Nephron progenitor cell (in vitro differentiated cells): ENCODE measurements around the gene OR1M1.
"Not testable (repeated sequence)": the region's sequence is repeated elsewhere in the genome, so short reads cannot be mapped to it uniquely, and the experiment has no call there.

Experiments used
- DNase-seq: peaks from one replicate; pipeline ENCODE4 v3.0.0; 2021
- H3K27ac Mint-ChIP-seq: 2 replicates; pipeline ENCODE4 v1.8.0; 2021; ENCODE audit warnings: mild to moderate bottlenecking, moderate library complexity, mixed read lengths
- H3K27me3 Mint-ChIP-seq: 2 replicates; pipeline ENCODE4 v1.8.0; 2021; ENCODE audit warnings: mild to moderate bottlenecking, low read depth, mixed read lengths; ENCODE audit not compliant: poor library complexity
- H3K36me3 Mint-ChIP-seq: 2 replicates; pipeline ENCODE4 v1.8.0; 2021; ENCODE audit warnings: low read depth, mixed read lengths
- H3K4me1 Mint-ChIP-seq: 2 replicates; pipeline ENCODE4 v1.8.0; 2021; ENCODE audit warnings: mixed read lengths
- H3K4me3 Mint-ChIP-seq: 2 replicates; pipeline ENCODE4 v1.8.0; 2021; ENCODE audit warnings: mild to moderate bottlenecking, moderate library complexity, mixed read lengths
- H3K9me3 Mint-ChIP-seq: 2 replicates; pipeline ENCODE4 v1.8.0; 2021; ENCODE audit warnings: mild to moderate bottlenecking, moderate library complexity, mixed read lengths
- TF ChIP-seq, protein P1 (sequence below): fragments of 200-600 bp; sonication (generic); IDR thresholded peaks from 2 replicates; pipeline ENCODE4 v1.5.0; 2021; ENCODE audit warnings: antibody characterized with exemption

The OR1M1 gene

GRCh38 chr19:9044449-9044848, 42.4 kb upstream of the OR1M1 start:
- H3K36me3 Mint-ChIP-seq = no peaks in the 10 kb centered on the region
- H3K4me3 Mint-ChIP-seq = no peak overlapping the region
- peak overlapping the region; percentile 66 for H3K27ac Mint-ChIP-seq
- peaks cover 14% of the 10 kb centered on the region for H3K4me1 Mint-ChIP-seq
- no peaks in the 10 kb centered on the region for H3K9me3 Mint-ChIP-seq
- peaks cover 27% of the 10 kb centered on the region for H3K27me3 Mint-ChIP-seq
- DNase-seq = no peak
- TF ChIP-seq, protein P1, sequence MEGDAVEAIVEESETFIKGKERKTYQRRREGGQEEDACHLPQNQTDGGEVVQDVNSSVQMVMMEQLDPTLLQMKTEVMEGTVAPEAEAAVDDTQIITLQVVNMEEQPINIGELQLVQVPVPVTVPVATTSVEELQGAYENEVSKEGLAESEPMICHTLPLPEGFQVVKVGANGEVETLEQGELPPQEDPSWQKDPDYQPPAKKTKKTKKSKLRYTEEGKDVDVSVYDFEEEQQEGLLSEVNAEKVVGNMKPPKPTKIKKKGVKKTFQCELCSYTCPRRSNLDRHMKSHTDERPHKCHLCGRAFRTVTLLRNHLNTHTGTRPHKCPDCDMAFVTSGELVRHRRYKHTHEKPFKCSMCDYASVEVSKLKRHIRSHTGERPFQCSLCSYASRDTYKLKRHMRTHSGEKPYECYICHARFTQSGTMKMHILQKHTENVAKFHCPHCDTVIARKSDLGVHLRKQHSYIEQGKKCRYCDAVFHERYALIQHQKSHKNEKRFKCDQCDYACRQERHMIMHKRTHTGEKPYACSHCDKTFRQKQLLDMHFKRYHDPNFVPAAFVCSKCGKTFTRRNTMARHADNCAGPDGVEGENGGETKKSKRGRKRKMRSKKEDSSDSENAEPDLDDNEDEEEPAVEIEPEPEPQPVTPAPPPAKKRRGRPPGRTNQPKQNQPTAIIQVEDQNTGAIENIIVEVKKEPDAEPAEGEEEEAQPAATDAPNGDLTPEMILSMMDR = no peak

DNA sequence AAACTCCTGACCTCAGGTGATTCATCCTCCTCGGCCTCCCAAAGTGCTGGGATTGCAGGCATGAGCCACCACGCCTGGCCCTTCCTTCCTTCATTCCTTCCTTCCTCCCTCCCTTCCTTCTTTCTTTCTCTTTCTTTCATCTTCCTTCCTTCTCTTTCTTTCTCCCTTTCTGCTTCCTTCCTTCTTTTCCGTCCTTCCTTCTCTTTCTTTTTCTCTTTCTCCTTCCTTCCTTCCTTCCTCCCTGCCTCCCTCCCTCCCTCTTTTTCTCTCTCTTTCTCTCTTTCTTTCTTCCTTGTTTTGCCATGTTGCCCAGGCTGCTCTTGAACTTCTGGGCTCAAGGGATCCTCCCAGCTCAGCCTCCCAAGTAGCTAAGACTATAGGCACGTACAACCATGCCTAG, 40.2 kb upstream of the OR1M1 start:
- Mint-ChIP-seq H3K36me3 (no peaks in the 10 kb centered on the region), H3K27me3 (peaks cover 20% of the 10 kb centered on the region), H3K4me3 (no peak overlapping the region), H3K9me3 (no peaks in the 10 kb centered on the region), H3K27ac (no peak overlapping the region), H3K4me1 (peaks cover 4% of the 10 kb centered on the region)
- TF ChIP-seq, protein P1 = no peak
- DNase-seq = no peak

GRCh38 chr19:9052894-9053293, 34.0 kb upstream of the OR1M1 start:
- Mint-ChIP-seq H3K27ac (no peak overlapping the region), H3K4me1 (peaks cover 30% of the 10 kb centered on the region), H3K36me3 (no peaks in the 10 kb centered on the region), H3K4me3 (no peak overlapping the region), H3K27me3 (peaks cover 4% of the 10 kb centered on the region), H3K9me3 (peaks cover 7% of the 10 kb centered on the region)
- no peak for DNase-seq
- TF ChIP-seq, protein P1 = no peak

DNA sequence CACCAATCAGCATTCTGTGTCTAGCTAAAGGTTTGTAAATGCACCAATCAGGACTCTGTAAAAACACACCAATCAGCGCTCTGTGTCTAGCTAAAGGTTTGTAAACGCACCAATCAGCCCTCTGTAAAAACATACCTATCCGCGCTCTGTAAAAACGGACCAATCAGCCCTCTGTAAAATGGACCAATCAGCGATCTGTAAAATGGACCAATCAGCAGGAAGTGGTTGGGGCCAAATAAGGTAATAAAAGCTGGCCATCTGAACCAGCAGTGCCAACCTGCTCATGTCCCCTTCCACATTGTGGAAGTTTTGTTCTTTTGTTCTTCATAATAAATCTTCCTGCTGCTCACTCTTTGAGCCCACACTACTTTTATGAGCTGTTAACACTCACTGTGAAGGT, 33.2 kb upstream of the OR1M1 start:
- not testable (repeated sequence) for H3K36me3 Mint-ChIP-seq, H3K9me3 Mint-ChIP-seq, H3K27me3 Mint-ChIP-seq, DNase-seq, H3K4me3 Mint-ChIP-seq
- Mint-ChIP-seq H3K27ac (peak overlapping the region; percentile 60), H3K4me1 (peaks cover 32% of the 10 kb centered on the region)

DNA sequence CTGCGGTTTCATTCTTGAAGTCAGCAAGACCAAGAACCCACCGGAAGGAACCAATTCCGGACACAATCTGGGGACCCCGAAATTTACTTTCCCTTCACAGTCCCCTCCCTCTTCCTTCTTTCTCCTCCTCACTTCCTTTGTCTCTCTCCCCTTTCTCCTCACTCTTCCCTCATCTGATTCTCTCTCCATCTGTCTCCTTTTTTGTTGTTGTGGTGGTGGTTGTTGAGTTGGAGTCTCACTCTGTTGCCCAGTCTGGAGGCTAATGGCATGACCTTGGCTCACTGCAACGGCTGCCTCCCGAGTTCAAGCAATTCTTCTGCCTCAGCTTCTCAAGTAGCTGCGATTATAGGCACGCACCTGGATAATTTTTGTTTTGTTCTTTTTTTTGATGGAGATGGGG, 32.7 kb upstream of the OR1M1 start:
- H3K36me3 Mint-ChIP-seq = no peaks in the 10 kb centered on the region
- no peak for DNase-seq
- peaks cover 37% of the 10 kb centered on the region for H3K4me1 Mint-ChIP-seq
- H3K4me3 Mint-ChIP-seq = no peak overlapping the region
- TF ChIP-seq, protein P1 = no peak
- no peak overlapping the region for H3K27ac Mint-ChIP-seq
- H3K9me3 Mint-ChIP-seq = peaks cover 13% of the 10 kb centered on the region
- peaks cover 4% of the 10 kb centered on the region for H3K27me3 Mint-ChIP-seq

- peaks cover 4% of the 10 kb centered on the region for H3K27me3 Mint-ChIP-seq
- DNase-seq = no peak
- peaks cover 42% of the 10 kb centered on the region for H3K4me1 Mint-ChIP-seq
- peak overlapping the region; percentile 96 for H3K27ac Mint-ChIP-seq
- H3K4me3 Mint-ChIP-seq = no peak overlapping the region
- H3K36me3 Mint-ChIP-seq = no peaks in the 10 kb centered on the region
- TF ChIP-seq, protein P1 = no peak
- H3K9me3 Mint-ChIP-seq = peaks cover 16% of the 10 kb centered on the region
Measured at GRCh38 chr19:9054765-9055164, 32.1 kb upstream of the OR1M1 start.

GRCh38 chr19:9056131-9056530, 30.7 kb upstream of the OR1M1 start:
- Mint-ChIP-seq H3K9me3 (peaks cover 16% of the 10 kb centered on the region), H3K4me1 (peaks cover 49% of the 10 kb centered on the region)
- H3K27me3 Mint-ChIP-seq, H3K4me3 Mint-ChIP-seq, H3K36me3 Mint-ChIP-seq, DNase-seq, H3K27ac Mint-ChIP-seq: not testable (repeated sequence)
